ENCODE results near the gene TBL1X.

Gene TBL1X

GRCh38 chrX:9707306-9708033 lies 242.6 kb downstream of the TBL1X start:
- DNase-seq (ENCODE audit: low read depth in 3 of 3) = no peak

DNA sequence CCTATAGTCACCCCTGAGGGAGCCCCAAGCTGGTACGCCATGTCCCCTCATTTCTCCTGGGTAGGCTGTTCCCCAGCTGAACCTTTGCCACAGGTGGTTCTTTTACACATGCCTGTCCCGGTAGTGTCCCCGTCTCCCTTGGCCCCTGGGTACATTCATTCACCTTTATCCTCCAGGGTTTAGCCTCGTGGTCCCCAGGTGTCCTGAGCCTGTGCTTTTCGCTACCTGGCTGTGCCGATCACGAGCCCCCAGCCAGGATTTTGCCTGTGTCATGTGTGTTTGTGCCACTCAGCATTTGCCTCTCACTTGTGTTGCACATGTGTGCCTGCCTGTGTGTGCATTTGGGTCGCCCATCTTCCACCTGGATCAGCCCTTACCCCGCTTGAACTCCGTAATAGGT lies 243.2 kb downstream of the TBL1X start:
- no peak for DNase-seq (ENCODE audit: low read depth in 3 of 3)

- DNase-seq (ENCODE audit: low read depth in 3 of 3) = peak; percentile 46 to 57 (median 49)
Observed at GRCh38 chrX:9708923-9709553, 244.2 kb downstream of the TBL1X start.

DNA sequence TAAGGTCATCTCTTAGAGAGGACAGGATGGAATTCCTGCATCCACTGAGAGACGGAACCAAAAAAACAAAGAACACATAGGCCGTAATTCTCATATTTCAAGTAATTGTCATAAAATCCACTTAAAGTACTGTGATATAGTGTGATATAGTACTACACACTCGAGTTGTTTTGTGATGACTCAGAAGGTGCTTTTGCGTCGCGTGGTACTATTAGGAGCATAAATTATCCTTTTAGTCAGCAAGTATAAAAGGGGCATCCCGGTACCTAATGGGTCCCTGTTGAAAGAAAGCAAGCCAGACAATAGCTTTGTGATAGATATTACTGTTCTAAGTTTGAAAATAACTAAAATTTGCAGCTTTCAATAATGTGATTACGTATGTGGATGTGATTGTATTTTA lies 245.5 kb downstream of the TBL1X start:
- DNase-seq (ENCODE audit: low read depth in 3 of 3) = no peak

DNA sequence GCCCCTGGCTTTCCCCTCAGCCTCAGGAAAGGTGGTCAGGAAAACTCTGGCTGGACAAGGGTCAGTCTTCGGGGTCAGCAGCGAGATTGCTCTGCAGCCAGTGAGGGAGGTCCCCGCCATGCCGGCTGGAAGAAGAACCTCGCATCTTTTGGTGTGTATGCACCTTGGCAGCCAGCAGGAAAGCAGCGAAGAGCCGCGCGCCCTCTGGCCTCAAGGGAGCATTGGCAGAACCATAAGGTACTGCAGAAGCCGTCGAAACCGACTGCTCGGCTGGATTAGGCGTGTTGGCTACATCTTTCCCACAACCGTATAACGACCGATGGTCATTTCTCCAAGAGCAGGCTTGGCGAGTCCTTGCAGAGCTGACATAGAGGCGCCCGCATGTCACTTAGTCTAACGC lies 252.5 kb downstream of the TBL1X start:
- no peak for DNase-seq (ENCODE audit: low read depth in 3 of 3)

- DNase-seq (ENCODE audit: low read depth in 3 of 3) = no peak
Observed at GRCh38 chrX:9724711-9725110, 259.9 kb downstream of the TBL1X start.

- DNase-seq (ENCODE audit: low read depth in 3 of 3) = no peak
Observed at GRCh38 chrX:9728261-9728660, 263.4 kb downstream of the TBL1X start.

DNA sequence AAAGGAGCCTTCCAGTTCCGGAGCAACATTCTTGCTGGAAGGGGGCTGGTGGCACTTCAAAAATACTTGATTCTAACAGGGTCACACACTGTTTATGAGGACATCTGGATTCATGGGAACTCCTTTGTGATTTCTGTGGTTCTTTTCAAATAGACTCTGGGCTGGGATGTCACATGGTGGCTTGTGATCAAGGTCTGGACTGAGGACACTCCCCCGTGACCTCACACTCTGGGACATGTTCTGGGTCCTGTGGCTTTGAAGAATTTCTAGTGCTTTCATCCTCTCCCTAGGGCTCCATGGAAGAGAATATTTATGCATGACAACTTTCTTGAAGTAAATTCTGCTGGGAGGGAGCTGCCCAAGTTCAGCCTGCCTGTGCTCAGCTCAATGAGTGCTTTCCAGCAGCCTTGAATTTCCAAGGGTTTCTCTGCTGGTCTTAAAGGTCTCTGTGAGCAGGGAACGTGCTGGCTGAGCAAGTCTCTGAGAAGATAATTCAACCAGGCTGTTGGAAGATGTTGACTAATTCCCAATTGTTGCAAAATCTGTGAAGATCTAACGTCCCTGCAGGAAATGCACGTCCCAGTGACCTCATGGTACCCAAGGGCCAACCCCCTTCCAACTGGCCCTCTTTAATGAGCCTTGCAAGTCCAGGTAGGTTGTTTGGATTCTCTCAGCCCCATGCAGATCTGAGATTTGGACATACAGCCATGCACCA lies 264.5 kb downstream of the TBL1X start:
- no peak for DNase-seq (ENCODE audit: low read depth in 3 of 3)

- no peak for DNase-seq (ENCODE audit: low read depth in 3 of 3)
Observed at GRCh38 chrX:9730078-9730477, 265.2 kb downstream of the TBL1X start.

- DNase-seq (ENCODE audit: low read depth in 3 of 3) = no peak
Observed at GRCh38 chrX:9730752-9731151, 265.9 kb downstream of the TBL1X start.

DNA sequence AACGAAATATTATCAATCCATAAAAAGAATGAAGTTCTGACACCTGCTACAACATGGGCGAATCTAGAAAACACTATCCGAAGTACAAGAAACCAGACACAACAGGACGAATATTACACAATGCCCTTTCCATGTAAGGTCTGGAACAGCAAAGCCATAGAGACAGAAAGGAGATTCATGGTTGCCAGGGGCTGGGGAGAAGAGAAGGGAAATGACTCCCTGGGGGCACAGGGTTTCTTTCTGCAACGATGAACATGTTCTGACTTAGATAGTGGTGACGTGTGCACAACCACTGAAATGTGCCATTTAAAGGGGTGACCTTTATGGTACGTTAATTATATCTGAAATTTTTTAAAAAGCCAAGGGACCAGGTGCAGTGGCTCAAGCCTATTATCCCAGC lies 272.5 kb downstream of the TBL1X start:
- no peak for DNase-seq (ENCODE audit: low read depth in 3 of 3)

GRCh38 chrX:9738151-9738550 lies 273.3 kb downstream of the TBL1X start:
- DNase-seq (ENCODE audit: low read depth in 3 of 3) = no peak

DNA sequence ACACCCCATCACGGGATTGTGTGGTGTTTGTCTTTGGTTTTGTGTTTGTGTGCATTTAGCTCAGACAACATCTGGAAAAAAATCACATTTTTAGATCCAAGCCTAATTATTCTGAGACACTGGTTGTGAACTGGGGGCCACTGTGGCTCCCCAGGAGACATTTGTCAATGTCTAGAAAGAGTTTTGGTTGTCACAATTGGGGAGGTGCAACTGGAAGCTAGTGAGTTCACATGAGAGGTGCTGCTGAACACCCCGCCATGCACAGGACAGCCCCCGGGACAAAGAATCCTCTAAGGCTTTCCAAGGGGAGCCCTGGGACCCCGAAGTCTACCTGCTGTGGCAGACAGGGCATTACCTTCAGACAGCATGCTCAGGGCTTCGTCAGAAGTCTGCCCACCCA lies 274.3 kb downstream of the TBL1X start:
- no peak for DNase-seq (ENCODE audit: low read depth in 3 of 3)

GRCh38 chrX:9745417-9746115 lies 280.7 kb downstream of the TBL1X start:
- DNase-seq (ENCODE audit: low read depth in 3 of 3) = no peak

DNA sequence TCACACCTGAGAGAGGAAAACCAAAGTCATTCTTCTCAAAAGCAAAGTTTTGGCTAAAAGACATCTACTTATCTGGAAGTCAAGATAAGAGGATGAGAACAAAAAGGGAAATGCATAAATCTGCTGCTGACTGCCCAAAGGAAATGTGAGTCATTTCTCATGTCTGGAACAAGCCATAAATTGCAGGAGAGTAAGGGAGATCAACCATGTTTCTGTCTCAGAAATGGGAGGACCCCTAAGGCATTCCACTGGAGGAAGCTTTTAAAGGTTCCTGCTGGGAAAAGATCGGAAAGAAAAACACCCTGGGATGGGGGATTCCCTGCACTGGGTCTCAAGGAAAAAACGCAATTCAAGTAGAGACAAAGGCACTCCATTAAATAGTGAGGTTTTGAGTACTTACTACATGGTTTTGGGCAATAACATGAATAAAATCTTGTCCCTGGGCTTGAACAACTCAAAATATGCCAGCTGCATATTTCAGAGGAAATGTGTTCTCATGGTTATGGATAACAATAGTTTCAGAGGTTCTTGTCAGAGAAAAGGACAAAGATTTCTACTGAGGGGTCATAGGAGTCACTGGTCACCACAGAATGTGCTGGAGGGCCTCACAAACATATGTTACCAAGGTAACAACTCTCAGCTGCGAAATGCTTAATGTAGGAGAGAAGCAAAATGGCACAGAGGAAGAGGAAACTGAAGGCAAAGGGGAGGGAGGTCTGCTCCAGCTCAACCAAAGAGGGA lies 281.5 kb downstream of the TBL1X start:
- DNase-seq (ENCODE audit: low read depth in 3 of 3) = no peak

DNA sequence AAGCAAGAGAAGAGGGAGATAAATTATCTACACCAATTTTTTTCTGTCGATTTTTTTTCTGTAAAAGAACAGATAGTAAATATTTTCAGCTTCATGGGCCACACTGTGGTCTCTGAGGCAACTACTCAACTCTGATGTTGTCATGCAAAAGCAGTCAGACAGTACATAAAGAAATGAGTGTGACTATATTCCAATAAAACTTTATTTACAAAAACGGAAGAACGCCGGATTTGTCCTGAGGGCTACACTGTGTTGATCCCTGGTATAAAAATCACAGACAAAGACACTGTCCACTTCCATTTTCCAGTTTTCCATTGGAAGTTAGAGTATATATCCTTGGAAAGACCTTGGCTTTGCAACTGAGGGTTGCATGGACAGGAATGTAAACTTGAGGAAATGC lies 282.8 kb downstream of the TBL1X start:
- no peak for DNase-seq (ENCODE audit: low read depth in 3 of 3)

GRCh38 chrX:9749146-9749692 lies 284.4 kb downstream of the TBL1X start:
- no peak for DNase-seq (ENCODE audit: low read depth in 3 of 3)

GRCh38 chrX:9757366-9757765 lies 292.5 kb downstream of the TBL1X start:
- DNase-seq (ENCODE audit: low read depth in 3 of 3) = no peak

DNA sequence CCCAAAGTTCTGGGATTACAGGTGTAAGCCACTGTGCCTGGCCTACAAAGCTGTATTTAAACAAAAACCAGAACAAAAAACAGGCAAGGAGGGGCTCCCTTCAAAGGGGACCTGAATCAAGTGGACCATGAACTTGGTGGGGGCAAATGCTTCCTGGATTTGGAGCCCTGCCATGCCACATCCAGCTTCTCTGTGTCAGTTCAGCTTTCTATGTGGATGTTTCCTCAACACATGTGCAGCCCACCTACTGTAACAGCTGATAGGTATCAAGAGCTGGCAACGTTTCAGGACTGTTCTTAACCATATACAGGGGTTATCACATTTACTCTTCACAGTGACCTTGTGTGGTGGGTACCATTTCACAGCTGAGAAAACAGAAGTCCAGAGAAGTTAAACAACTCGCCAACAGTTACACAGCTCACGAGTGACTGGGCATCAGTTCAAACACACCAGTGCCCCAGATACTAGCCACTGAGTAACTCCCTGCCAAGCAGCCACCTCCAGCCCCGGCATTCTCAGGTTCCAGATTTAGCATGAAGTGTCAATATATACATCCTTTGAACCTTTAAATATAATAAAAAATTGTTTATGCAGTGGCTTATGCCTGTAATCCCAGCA lies 293.3 kb downstream of the TBL1X start:
- no peak for DNase-seq (ENCODE audit: low read depth in 3 of 3)

DNA sequence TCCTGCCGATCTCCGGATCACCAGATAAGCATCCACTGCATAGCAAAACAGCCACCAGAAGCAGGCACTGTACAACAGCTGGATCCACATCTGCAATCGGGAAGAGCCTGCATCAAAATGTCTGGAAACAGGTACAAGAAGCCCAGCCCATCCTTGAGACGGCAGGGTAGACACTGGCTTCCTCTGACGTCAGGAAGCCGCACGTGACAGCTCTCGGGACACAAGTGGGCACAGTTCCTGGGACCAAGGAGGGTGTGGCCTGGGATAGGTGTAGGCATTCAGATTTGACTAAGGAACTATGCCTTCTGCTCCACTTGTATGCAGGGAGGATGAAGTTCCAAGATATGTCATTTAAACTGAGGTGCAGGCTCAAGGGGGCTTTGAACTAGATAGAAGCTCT lies 294.5 kb downstream of the TBL1X start:
- DNase-seq (ENCODE audit: low read depth in 3 of 3) = no peak

Data from stimulated activated CD4-positive, alpha-beta T cell treated with anti-CD3 and anti-CD28 coated beads, TNF-alpha, amount 100 ng/mL, for 4 hours (primary cell).